ENCODE data around the gene ADAMTSL5.
"Not testable (repeated sequence)": the region's sequence is repeated elsewhere in the genome, so short reads cannot be mapped to it uniquely, and the experiment has no call there.

The ADAMTSL5 gene

DNA sequence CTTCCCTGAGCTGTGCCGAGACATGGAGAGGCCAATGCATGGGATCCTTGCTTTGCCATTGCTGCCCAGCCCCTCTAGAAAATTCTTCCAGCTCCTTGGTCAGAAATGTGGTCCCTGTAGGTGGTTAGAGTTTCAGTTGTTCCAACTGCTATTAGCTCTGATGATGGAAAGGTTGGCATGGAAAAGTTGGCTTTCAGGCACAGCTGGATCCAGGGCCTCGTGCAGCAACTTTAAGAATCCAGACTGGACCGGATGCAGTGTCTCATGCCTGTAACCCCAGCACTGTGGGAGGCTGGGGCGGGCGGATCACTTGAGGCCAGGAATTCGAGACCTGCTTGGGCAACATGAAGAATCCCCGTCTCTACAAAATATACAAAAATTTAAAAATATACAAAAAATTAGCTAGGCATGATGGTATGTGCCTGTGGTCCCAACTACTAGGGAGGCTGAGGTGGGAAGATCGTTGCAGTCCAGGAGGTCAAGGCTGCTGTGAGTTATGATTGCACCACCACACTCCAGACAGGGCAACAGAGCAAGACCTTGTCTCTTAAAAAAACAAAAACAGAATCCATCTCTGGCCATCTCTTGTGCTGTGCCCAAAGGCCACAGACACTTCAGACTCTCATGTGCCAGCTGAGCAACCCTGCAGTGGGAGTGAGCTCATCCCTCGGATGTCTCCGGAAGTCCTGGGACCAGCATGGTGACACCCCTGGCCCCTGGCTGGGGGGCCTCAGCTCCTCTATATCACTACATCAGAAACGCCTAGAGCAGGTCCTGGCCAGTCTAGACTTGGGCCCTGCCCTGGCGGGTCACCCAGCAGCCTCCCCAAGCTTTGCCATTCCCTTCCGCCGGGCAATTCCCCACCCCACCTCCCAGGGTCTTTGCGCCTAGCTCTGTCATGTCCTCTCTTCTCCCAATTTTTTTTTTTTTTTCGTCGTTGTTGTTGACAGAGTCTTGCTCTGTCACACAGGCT is 38.5 kb upstream of the ADAMTSL5 start:
- DNase-seq (ENCODE audit: insufficient read length, low spot score), result no peak
- FAIRE-seq, result no peak
- TF ChIP-seq POU2F2 (IDR thresholded peaks at IDR 0.05; ENCODE audit: low read depth, low read length) (no peak), SPI1 (IDR thresholded peaks at IDR 0.05; ENCODE audit: low read depth, low read length) (no peak), PAX5 (IDR thresholded peaks at IDR 0.05; ENCODE audit: insufficient read depth, low read length, severe bottlenecking) (no peak), POLR2A (IDR thresholded peaks at IDR 0.05; ENCODE audit: low read depth, low read length) (no peak), POLR2AphosphoS5 (IDR thresholded peaks at IDR 0.05; ENCODE audit: low read depth, low read length) (no peak)

GRCh38 chr19:1549332-1549945 is 36.6 kb upstream of the ADAMTSL5 start:
- no peak for DNase-seq (ENCODE audit: insufficient read length, low spot score)
- TF ChIP-seq TAF1 (IDR thresholded peaks at IDR 0.05; ENCODE audit: low read depth, low read length), result no peak
- TF ChIP-seq POLR2A (IDR thresholded peaks at IDR 0.05; ENCODE audit: low read depth, low read length), result no peak
- TF ChIP-seq PAX5 (IDR thresholded peaks at IDR 0.05; ENCODE audit: insufficient read depth, low read length, severe bottlenecking), result no peak
- TF ChIP-seq POLR2AphosphoS5 (IDR thresholded peaks at IDR 0.05; ENCODE audit: low read depth, low read length), result no peak
- TF ChIP-seq SPI1 (IDR thresholded peaks at IDR 0.05; ENCODE audit: low read depth, low read length), result no peak
- no peak for TF ChIP-seq POU2F2 (IDR thresholded peaks at IDR 0.05; ENCODE audit: low read depth, low read length)
- no peak for FAIRE-seq

GRCh38 chr19:1540365-1540925 is 27.6 kb upstream of the ADAMTSL5 start:
- TF ChIP-seq POU2F2 (IDR thresholded peaks at IDR 0.05; ENCODE audit: low read depth, low read length) (no peak), POLR2A (IDR thresholded peaks at IDR 0.05; ENCODE audit: low read depth, low read length) (no peak), POLR2AphosphoS5 (IDR thresholded peaks at IDR 0.05; ENCODE audit: low read depth, low read length) (no peak), PAX5 (IDR thresholded peaks at IDR 0.05; ENCODE audit: insufficient read depth, low read length, severe bottlenecking) (no peak), SPI1 (IDR thresholded peaks at IDR 0.05; ENCODE audit: low read depth, low read length) (no peak)
- DNase-seq (ENCODE audit: insufficient read length, low spot score), result no peak

GRCh38 chr19:1539749-1540148 is 26.9 kb upstream of the ADAMTSL5 start:
- DNase-seq (ENCODE audit: insufficient read length, low spot score); FAIRE-seq: not testable (repeated sequence)

More at GRCh38 chr19:1540365-1540925, 27.6 kb upstream of the ADAMTSL5 start:
- FAIRE-seq, result no peak

DNA sequence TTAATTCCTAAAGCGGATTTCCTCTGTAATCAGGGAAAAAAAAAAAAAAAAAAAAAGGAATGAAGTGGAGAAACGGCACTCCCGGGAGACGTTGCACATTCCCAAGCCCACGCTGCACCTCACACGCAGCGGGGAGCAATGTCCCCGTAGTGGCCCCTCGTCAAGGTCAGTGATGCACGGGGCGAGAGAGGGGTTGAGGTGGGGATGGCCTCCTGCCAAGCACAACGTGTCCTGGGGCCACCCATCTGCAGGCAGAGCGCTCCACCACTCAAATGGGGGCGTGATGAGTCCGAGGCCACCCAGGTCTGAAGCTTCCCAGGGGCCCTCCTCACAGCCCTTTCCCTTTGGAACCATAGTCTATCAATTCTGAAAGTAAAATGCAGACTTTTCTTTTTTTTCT is 26.2 kb upstream of the ADAMTSL5 start:
- TF ChIP-seq TAF1 (IDR thresholded peaks at IDR 0.05; ENCODE audit: low read depth, low read length), result no peak
- TF ChIP-seq POLR2A (IDR thresholded peaks at IDR 0.05; ENCODE audit: low read depth, low read length), result no peak
- no peak for TF ChIP-seq POLR2AphosphoS5 (IDR thresholded peaks at IDR 0.05; ENCODE audit: low read depth, low read length)
- no peak for TF ChIP-seq POU2F2 (IDR thresholded peaks at IDR 0.05; ENCODE audit: low read depth, low read length)
- TF ChIP-seq PAX5 (IDR thresholded peaks at IDR 0.05; ENCODE audit: insufficient read depth, low read length, severe bottlenecking), result no peak
- no peak for TF ChIP-seq SPI1 (IDR thresholded peaks at IDR 0.05; ENCODE audit: low read depth, low read length)
- no peak for FAIRE-seq
- no peak for DNase-seq (ENCODE audit: insufficient read length, low spot score)

GRCh38 chr19:1535699-1536098 is 22.9 kb upstream of the ADAMTSL5 start:
- not testable (repeated sequence) for DNase-seq (ENCODE audit: insufficient read length, low spot score); FAIRE-seq

GRCh38 chr19:1534972-1535371 is 22.2 kb upstream of the ADAMTSL5 start:
- TF ChIP-seq POU2F2 (IDR thresholded peaks at IDR 0.05; ENCODE audit: low read depth, low read length) (no peak), POLR2AphosphoS5 (IDR thresholded peaks at IDR 0.05; ENCODE audit: low read depth, low read length) (no peak), PAX5 (IDR thresholded peaks at IDR 0.05; ENCODE audit: insufficient read depth, low read length, severe bottlenecking) (no peak), TAF1 (IDR thresholded peaks at IDR 0.05; ENCODE audit: low read depth, low read length) (no peak), POLR2A (IDR thresholded peaks at IDR 0.05; ENCODE audit: low read depth, low read length) (no peak), SPI1 (IDR thresholded peaks at IDR 0.05; ENCODE audit: low read depth, low read length) (no peak)
- FAIRE-seq (no peak), DNase-seq (ENCODE audit: insufficient read length, low spot score) (no peak)

GRCh38 chr19:1533510-1534150 is 20.8 kb upstream of the ADAMTSL5 start:
- no peak for FAIRE-seq

GRCh38 chr19:1532003-1532402 is 19.2 kb upstream of the ADAMTSL5 start:
- FAIRE-seq, result no peak
- TF ChIP-seq POLR2A (IDR thresholded peaks at IDR 0.05; ENCODE audit: low read depth, low read length) (no peak), TAF1 (IDR thresholded peaks at IDR 0.05; ENCODE audit: low read depth, low read length) (no peak), POLR2AphosphoS5 (IDR thresholded peaks at IDR 0.05; ENCODE audit: low read depth, low read length) (no peak), SPI1 (IDR thresholded peaks at IDR 0.05; ENCODE audit: low read depth, low read length) (no peak), PAX5 (IDR thresholded peaks at IDR 0.05; ENCODE audit: insufficient read depth, low read length, severe bottlenecking) (no peak), POU2F2 (IDR thresholded peaks at IDR 0.05; ENCODE audit: low read depth, low read length) (no peak)
- DNase-seq (ENCODE audit: insufficient read length, low spot score), result no peak

More at GRCh38 chr19:1533510-1534150, 20.8 kb upstream of the ADAMTSL5 start:
- TF ChIP-seq POLR2A (IDR thresholded peaks at IDR 0.05; ENCODE audit: low read depth, low read length) (no peak), POU2F2 (IDR thresholded peaks at IDR 0.05; ENCODE audit: low read depth, low read length) (no peak), POLR2AphosphoS5 (IDR thresholded peaks at IDR 0.05; ENCODE audit: low read depth, low read length) (no peak), SPI1 (IDR thresholded peaks at IDR 0.05; ENCODE audit: low read depth, low read length) (no peak), TAF1 (IDR thresholded peaks at IDR 0.05; ENCODE audit: low read depth, low read length) (no peak), PAX5 (IDR thresholded peaks at IDR 0.05; ENCODE audit: insufficient read depth, low read length, severe bottlenecking) (no peak)
- no peak for DNase-seq (ENCODE audit: insufficient read length, low spot score)
